ENCODE data around the gene KHDC1. TPM values are rescaled to one million over a fixed set of nuclear protein-coding genes. Genes with fewer than 3 reads are reported as not detected.
"Not testable (repeated sequence)": the region's sequence is repeated elsewhere in the genome, so short reads cannot be mapped to it uniquely, and the experiment has no call there.

KHDC1 gene
- total RNA-seq, 1 donor from 2014 or later: 0.98 TPM

GRCh38 chr6:73200247-73200646 lies 62.7 kb downstream of the KHDC1 start:
- TF ChIP-seq POLR2AphosphoS5 (IDR thresholded peaks at IDR 0.05; ENCODE audit: insufficient read depth in 1 of 2, low read depth in 1 of 2) (no peak), POLR2A (IDR thresholded peaks at IDR 0.05) (no peak)
- TF ChIP-seq, protein P1, sequence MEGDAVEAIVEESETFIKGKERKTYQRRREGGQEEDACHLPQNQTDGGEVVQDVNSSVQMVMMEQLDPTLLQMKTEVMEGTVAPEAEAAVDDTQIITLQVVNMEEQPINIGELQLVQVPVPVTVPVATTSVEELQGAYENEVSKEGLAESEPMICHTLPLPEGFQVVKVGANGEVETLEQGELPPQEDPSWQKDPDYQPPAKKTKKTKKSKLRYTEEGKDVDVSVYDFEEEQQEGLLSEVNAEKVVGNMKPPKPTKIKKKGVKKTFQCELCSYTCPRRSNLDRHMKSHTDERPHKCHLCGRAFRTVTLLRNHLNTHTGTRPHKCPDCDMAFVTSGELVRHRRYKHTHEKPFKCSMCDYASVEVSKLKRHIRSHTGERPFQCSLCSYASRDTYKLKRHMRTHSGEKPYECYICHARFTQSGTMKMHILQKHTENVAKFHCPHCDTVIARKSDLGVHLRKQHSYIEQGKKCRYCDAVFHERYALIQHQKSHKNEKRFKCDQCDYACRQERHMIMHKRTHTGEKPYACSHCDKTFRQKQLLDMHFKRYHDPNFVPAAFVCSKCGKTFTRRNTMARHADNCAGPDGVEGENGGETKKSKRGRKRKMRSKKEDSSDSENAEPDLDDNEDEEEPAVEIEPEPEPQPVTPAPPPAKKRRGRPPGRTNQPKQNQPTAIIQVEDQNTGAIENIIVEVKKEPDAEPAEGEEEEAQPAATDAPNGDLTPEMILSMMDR (IDR thresholded peaks at IDR 0.05): no peak
- H3K27ac ChIP-seq: no peak overlapping the region
- no peaks in the 10 kb centered on the region for H3K4me1 ChIP-seq
- no peaks in the 10 kb centered on the region for H3K9me3 ChIP-seq
- H3K27me3 ChIP-seq: no peaks in the 10 kb centered on the region
- intact Hi-C loops (cut with DNase I): no loop called here
- no peak for DNase-seq (ENCODE audit: extremely low spot score in 2 of 2)
- no peaks in the 10 kb centered on the region for H3K36me3 ChIP-seq
- no peak overlapping the region for H3K4me3 ChIP-seq

GRCh38 chr6:73194744-73195143 lies 68.3 kb downstream of the KHDC1 start:
- no peaks in the 10 kb centered on the region for H3K27me3 ChIP-seq
- no peaks in the 10 kb centered on the region for H3K4me1 ChIP-seq
- no peak overlapping the region for H3K4me3 ChIP-seq
- no peak overlapping the region for H3K27ac ChIP-seq
- no peak for DNase-seq (ENCODE audit: extremely low spot score in 2 of 2)
- TF ChIP-seq, protein P1 (IDR thresholded peaks at IDR 0.05): no peak
- no peak for TF ChIP-seq POLR2AphosphoS5 (IDR thresholded peaks at IDR 0.05; ENCODE audit: insufficient read depth in 1 of 2, low read depth in 1 of 2)
- TF ChIP-seq POLR2A (IDR thresholded peaks at IDR 0.05): no peak
- intact Hi-C loops (cut with DNase I): no loop called here
- no peaks in the 10 kb centered on the region for H3K9me3 ChIP-seq
- H3K36me3 ChIP-seq: no peaks in the 10 kb centered on the region

- DNase-seq (ENCODE audit: extremely low spot score in 2 of 2); H3K27me3 ChIP-seq; H3K36me3 ChIP-seq; H3K27ac ChIP-seq; H3K4me3 ChIP-seq; H3K4me1 ChIP-seq; H3K9me3 ChIP-seq; intact Hi-C loops (cut with DNase I): not testable (repeated sequence)
Measured at GRCh38 chr6:73193302-73193701, 69.7 kb downstream of the KHDC1 start.

Small RNAs within 50 kb of the gene (small RNA-seq; reads per million reads assigned to genes)
- not detected for gene RPSAP41

Other genes starting within 250 kb of the KHDC1 start
- gene KHDC1L, start 37.7 kb downstream of the KHDC1 start, total RNA-seq: not detected
- gene DPPA5, start 91.1 kb upstream of the KHDC1 start, total RNA-seq: not detected
- gene KHDC3L, start 99.5 kb upstream of the KHDC1 start, total RNA-seq: not detected
- not detected for gene OOEP, start 106.7 kb upstream of the KHDC1 start, total RNA-seq
- 0.49 TPM for gene DDX43, start 131.6 kb upstream of the KHDC1 start, total RNA-seq
- gene CGAS, start 189.1 kb upstream of the KHDC1 start, total RNA-seq: 8.3 TPM
- gene MTO1, start 198.5 kb upstream of the KHDC1 start, total RNA-seq: 26.0 TPM